Measurements from ENCODE around the gene COL4A4. TPM values are rescaled to one million over a fixed set of nuclear protein-coding genes. Genes with fewer than 3 reads are reported as not detected.

COL4A4 gene
- total RNA-seq, 1 donor from 2014 or later = 5.2 TPM

DNA sequence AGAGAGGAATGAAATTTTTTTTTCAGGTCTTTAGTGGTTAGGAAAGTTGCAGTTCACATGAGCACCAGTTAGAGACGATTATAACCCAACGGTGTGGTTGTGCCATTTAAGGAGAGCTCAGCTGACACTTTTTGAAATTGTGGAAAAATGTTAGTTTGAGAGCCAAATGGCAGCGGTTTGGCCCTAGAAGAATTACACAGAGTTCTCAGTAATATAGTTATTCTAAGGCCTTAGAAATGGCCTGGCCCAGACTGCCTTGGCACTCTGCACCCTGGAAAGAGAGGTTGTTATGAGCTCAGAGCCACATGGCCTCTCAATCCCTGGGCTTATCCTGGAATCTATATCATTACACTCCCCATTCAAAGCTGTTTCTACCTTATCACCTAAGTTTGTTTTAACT lies 210.8 kb downstream of the COL4A4 start:
- no peak overlapping the region for H3K4me3 ChIP-seq (ENCODE audit: low read depth, low read length)
- no peak for DNase-seq (ENCODE audit: low read depth)
- TF ChIP-seq, protein P1, sequence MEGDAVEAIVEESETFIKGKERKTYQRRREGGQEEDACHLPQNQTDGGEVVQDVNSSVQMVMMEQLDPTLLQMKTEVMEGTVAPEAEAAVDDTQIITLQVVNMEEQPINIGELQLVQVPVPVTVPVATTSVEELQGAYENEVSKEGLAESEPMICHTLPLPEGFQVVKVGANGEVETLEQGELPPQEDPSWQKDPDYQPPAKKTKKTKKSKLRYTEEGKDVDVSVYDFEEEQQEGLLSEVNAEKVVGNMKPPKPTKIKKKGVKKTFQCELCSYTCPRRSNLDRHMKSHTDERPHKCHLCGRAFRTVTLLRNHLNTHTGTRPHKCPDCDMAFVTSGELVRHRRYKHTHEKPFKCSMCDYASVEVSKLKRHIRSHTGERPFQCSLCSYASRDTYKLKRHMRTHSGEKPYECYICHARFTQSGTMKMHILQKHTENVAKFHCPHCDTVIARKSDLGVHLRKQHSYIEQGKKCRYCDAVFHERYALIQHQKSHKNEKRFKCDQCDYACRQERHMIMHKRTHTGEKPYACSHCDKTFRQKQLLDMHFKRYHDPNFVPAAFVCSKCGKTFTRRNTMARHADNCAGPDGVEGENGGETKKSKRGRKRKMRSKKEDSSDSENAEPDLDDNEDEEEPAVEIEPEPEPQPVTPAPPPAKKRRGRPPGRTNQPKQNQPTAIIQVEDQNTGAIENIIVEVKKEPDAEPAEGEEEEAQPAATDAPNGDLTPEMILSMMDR (conservative IDR thresholded peaks at IDR 0.05; ENCODE audit: low read depth, low read length) = no peak

Other genes starting within 250 kb of the COL4A4 start
- under 0.01 and 1.1 TPM in 2 replicates for gene COL4A3, start 419 bp upstream of the COL4A4 start, total RNA-seq
- 99.4 and 133 TPM in 2 replicates for gene MFF, start 161.0 kb upstream of the COL4A4 start, total RNA-seq
- not detected in 2 replicates for gene TM4SF20, start 215.1 kb upstream of the COL4A4 start, total RNA-seq
- not detected in 2 replicates for gene SCYGR1, start 223.7 kb upstream of the COL4A4 start, total RNA-seq